ENCODE measurements around the gene NOG.

GRCh38 chr17:56642424-56642823 lies 48.9 kb downstream of the NOG start:
- no peak for TF ChIP-seq CTCF (IDR thresholded peaks at IDR 0.05; ENCODE audit: extremely low read depth in 1 of 2, insufficient read depth in 1 of 2, low read depth in 1 of 2, low read length in 2 of 2)
- no peak for TF ChIP-seq POLR2A (IDR thresholded peaks at IDR 0.05; ENCODE audit: low read depth, low read length)
- TF ChIP-seq POLR2AphosphoS5 (IDR thresholded peaks at IDR 0.05; ENCODE audit: insufficient read depth, low read depth, low read length) = no peak
- no peak for TF ChIP-seq EZH2 (IDR thresholded peaks at IDR 0.05; ENCODE audit: borderline replicate concordance, low read depth, low read length, severe bottlenecking)

Data from endothelial cell of umbilical vein (primary cell).